ENCODE results near the gene CDK18.
"Not testable (repeated sequence)": the region's sequence is repeated elsewhere in the genome, so short reads cannot be mapped to it uniquely, and the experiment has no call there.

Gene CDK18

GRCh38 chr1:205481629-205482151 lies 22.8 kb upstream of the CDK18 start (continued):
- TF ChIP-seq, protein P1, sequence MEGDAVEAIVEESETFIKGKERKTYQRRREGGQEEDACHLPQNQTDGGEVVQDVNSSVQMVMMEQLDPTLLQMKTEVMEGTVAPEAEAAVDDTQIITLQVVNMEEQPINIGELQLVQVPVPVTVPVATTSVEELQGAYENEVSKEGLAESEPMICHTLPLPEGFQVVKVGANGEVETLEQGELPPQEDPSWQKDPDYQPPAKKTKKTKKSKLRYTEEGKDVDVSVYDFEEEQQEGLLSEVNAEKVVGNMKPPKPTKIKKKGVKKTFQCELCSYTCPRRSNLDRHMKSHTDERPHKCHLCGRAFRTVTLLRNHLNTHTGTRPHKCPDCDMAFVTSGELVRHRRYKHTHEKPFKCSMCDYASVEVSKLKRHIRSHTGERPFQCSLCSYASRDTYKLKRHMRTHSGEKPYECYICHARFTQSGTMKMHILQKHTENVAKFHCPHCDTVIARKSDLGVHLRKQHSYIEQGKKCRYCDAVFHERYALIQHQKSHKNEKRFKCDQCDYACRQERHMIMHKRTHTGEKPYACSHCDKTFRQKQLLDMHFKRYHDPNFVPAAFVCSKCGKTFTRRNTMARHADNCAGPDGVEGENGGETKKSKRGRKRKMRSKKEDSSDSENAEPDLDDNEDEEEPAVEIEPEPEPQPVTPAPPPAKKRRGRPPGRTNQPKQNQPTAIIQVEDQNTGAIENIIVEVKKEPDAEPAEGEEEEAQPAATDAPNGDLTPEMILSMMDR (tag by site-specific recombination; IDR thresholded peaks at IDR 0.05), result no peak
- TF ChIP-seq ZNF529 (tag by site-specific recombination; IDR thresholded peaks at IDR 0.05; ENCODE audit: insufficient replicate concordance) (no peak), ZNF510 (tag by site-specific recombination; IDR thresholded peaks at IDR 0.05; ENCODE audit: insufficient replicate concordance) (no peak), ZNF341 (tag by site-specific recombination; IDR thresholded peaks at IDR 0.05; ENCODE audit: low read depth) (no peak)
- TF ChIP-seq, protein P2, sequence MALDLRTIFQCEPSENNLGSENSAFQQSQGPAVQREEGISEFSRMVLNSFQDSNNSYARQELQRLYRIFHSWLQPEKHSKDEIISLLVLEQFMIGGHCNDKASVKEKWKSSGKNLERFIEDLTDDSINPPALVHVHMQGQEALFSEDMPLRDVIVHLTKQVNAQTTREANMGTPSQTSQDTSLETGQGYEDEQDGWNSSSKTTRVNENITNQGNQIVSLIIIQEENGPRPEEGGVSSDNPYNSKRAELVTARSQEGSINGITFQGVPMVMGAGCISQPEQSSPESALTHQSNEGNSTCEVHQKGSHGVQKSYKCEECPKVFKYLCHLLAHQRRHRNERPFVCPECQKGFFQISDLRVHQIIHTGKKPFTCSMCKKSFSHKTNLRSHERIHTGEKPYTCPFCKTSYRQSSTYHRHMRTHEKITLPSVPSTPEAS (tag by site-specific recombination; IDR thresholded peaks at IDR 0.05), result no peak

- TF ChIP-seq ZNF121 (tag by site-specific recombination; IDR thresholded peaks at IDR 0.05), result peak; percentile 95
- POLR2A ChIA-PET; H3K27ac ChIP-seq (ENCODE audit: extremely low read depth, low read depth, low read length): not testable (repeated sequence)
These were observed 21.9 kb upstream of the CDK18 start for GRCh38 chr1:205482587-205482986.

DNA sequence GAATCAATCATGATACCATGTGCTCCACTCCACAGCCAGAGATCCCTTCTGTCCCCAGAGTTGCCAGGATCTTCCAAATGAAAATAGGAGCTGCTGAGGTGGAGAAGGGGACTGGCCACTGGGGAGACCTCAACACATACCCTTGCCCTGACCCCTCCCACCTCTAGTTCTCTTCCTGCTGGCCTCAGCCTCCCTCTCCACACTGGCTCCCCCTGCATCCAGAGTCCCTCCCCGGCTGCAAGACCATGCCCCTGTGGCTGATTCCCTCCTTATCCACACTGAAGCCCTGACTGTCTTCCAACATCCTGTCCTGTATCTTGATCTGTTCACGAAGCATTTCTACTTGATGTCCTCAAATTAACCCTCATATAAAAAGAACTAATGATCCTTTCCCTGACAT lies 21.1 kb upstream of the CDK18 start:
- Histone ChIP-seq H3K27ac (ENCODE audit: extremely low read depth, low read depth, low read length) (no peak overlapping the region), H3K4me3 (ENCODE audit: low read depth, low read length) (no peak overlapping the region), H3K9me3 (ENCODE audit: control insufficient read depth, insufficient read depth, low read depth, low read length) (no peaks in the 10 kb centered on the region), H3K4me1 (ENCODE audit: control insufficient read depth, insufficient read depth, low read length) (no peaks in the 10 kb centered on the region), H3K36me3 (ENCODE audit: control insufficient read depth in 2 of 2, insufficient read depth in 1 of 2, low read length in 2 of 2) (no peaks in the 10 kb centered on the region)
- POLR2A ChIA-PET, result no interaction called here
- CTCF ChIA-PET, result interaction anchor here (0.5 to 19.2 kb wide), 8 partner anchors 33 to 978 kb away, joined by 3 to 459 read pairs (median 18); no protein-coding TSS in a partner anchor
- TF ChIP-seq KLF7 (tag by site-specific recombination; IDR thresholded peaks at IDR 0.05; ENCODE audit: borderline replicate concordance) (no peak), ZNF24 (tag by site-specific recombination; IDR thresholded peaks at IDR 0.05) (no peak), ZNF146 (tag by site-specific recombination; IDR thresholded peaks at IDR 0.05) (no peak), ZNF677 (tag by site-specific recombination; IDR thresholded peaks at IDR 0.05) (no peak), ZNF664 (tag by site-specific recombination; IDR thresholded peaks at IDR 0.05) (no peak), ZNF501 (tag by site-specific recombination; IDR thresholded peaks at IDR 0.05) (no peak), ZNF610 (tag by site-specific recombination; IDR thresholded peaks at IDR 0.05; ENCODE audit: borderline replicate concordance) (no peak), ZNF112 (tag by site-specific recombination; IDR thresholded peaks at IDR 0.05) (no peak), ZFP37 (tag by site-specific recombination; IDR thresholded peaks at IDR 0.05) (no peak), ZNF791 (tag by site-specific recombination; IDR thresholded peaks at IDR 0.05) (no peak)
- TF ChIP-seq, protein P1 (tag by site-specific recombination; IDR thresholded peaks at IDR 0.05), result no peak

More at GRCh38 chr1:205482587-205482986, 21.9 kb upstream of the CDK18 start:
- CTCF ChIA-PET, result interaction anchor here (0.5 to 19.2 kb wide), 10 partner anchors 11 to 239 kb away, joined by 3 to 459 read pairs (median 5); no protein-coding TSS in a partner anchor
- H3K4me1 ChIP-seq (ENCODE audit: control insufficient read depth, insufficient read depth, low read length); H3K9me3 ChIP-seq (ENCODE audit: control insufficient read depth, insufficient read depth, low read depth, low read length); H3K36me3 ChIP-seq (ENCODE audit: control insufficient read depth in 2 of 2, insufficient read depth in 1 of 2, low read length in 2 of 2); H3K4me3 ChIP-seq (ENCODE audit: low read depth, low read length): not testable (repeated sequence)

All from HEK293 (cell line).